ENCODE results near the gene SLN.
"Not testable (repeated sequence)": the region's sequence is repeated elsewhere in the genome, so short reads cannot be mapped to it uniquely, and the experiment has no call there.

Gene SLN

DNA sequence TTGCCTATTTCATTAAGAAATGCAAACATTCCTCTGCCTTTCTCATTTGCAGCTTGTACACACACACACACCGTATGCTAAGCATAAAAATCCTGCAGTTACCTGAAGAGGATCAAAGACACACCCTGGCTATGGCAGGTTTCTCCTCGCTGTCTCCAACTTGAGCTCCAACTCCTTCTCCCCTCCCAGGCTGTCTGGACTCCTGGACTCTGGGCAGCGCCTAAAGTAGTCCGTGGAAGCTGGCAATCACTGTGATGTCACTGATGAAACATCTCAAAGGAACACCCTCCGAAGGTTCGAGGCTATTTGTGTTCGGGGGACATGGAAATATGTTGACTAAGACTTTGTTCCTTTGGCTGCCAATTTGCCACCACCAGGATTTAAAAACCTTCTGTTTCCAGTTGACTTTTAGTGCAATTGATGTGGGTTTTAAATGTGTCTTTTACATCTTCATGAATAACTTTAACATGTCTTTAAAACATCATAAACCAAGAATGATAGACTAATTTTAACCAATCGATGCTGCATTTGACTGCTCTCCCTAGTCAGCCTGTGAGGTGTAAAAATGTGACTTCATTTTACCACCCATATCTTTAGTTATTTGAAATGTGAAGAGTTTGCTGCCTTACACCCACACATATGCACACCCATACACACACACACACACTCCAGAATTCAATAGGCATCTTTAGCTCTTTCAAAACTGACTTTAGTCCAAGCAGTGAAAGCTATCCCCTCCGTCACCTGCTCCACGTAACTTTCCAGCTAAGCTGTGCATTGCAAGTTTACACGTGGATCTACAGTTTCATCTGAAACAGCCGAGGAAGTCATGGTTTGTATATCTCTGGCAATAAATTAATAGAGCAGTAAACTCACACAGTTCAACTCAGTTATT lies at the start of gene SLN:
SLN (minus strand) TSS at position 196 of the 895 bp plus-strand sequence.
- no peak for DNase-seq

DNA sequence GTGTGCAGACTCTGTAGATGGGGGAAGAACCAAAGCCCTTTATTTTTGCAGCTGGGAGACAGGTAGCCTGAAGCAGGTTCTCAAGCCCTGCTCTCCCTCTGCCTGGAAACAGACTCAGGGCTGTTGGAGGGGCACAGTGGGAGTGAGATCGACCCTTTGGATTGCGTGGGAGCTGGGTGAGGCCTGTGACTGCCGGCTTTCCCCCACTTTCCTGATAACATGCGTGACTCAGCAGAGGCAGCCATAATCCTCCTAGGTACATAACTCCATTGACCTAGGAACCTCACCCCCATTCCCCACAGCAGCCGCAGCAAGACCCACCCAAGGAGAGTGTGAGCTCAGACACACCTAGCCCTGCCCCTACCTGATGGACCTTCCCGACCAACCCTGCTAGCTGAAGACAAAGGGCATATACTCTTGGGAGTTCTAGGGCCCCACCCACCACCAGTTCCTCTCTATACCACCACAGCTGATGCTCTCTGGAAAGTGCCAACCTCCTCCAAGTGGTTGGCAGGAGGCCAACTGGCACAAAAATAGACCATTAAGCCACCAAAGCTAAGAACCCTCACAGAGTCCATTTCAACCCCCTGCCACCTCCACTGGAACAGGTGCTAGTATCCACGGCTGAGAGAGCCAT lies 47.0 kb upstream of the SLN start:
- DNase-seq, result not testable (repeated sequence)

DNA sequence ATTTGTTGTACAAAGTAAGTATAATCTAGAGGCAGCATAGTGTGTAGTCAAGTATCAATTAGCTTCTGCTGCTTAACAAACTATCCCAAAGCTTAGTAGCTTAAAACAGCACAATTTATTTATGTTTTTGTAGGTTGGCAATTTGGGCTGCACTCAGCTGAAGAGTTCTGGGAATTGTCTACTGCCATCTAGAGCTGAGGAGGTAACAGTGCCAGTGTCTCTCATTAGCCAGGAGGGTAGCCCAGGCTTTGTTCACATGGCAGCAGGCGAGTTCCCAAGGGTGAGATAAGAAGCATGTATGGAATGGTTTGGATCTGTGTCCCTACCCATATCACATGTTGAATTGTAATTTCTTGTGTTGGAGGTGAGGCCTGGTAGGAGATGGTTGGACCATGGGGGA lies 45.8 kb upstream of the SLN start:
- no peak for DNase-seq

DNA sequence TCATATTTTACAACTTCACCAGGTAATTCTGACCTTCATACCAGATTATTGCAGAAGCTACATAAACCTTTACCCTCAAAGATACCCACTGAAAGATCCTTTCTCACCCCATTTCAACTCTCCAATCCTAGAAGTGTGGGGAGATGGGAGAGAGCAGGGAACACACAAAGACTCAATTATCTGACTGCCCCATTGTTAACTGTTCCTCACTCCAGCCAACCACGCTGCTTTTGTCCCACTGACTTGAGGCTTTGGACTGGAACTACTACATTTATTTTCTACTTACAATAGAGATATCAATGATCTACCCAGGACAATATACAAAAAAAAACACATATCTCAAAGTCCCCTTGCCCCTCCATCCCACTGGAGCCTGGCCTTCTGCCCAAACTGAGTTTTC lies 44.7 kb upstream of the SLN start:
- DNase-seq, result no peak

DNA sequence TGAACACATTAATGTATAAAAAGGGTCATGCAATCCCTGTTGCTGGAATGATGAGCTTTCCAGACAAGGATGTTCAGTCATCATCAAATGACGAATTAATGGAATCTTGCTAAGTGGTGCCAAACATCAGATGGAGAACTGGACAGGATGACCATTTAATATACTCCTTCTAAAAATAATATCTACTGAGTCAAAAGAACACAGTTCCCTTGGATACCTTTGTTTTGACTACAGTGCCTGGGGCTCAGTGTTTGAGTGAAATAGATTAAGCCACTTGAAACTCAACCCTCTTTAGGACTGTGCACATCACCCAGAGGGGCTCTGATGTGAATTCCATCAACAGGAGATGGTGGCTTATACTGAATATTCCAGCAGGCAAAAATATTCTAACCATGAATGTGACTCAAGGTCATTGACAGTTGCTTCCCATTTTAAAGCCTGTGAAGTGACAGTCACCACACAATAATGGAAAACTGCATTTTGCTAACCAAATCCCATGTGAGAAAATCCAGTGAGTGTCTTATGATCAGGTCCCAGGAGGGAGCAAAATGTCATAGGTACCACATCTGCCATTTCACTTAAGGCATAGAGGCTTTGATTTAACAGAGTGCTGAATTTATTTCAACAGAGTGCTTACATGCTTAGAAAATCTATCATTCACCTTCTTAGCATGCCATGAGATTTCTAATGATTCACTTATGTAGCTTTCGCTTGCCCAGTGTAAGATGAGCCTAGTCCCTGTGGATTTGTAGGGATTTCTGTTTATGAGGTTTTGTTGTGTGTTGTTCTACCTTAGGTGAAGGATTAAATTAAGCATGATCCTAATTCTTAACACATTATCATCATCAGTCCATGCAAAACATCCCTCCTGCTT lies 41.3 kb upstream of the SLN start:
- DNase-seq, result no peak

DNA sequence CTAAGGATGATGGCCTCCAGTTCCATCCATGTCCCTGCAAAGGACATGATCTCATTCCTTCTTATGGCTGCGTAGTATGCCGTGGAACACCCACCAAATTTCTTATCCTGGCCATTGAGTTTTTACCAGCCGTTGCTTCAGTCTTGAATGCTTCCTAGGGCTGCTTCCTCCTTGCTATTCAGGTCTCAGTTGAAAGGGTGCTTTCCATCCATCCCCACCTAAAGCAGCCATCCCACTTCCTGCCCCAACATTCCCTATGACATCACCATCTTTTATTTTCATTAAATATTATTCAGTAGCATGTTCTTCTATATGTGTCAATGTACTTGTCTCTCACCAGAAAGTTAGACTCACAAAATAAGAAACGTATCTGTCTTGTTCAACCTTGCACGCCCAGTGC lies 40.7 kb upstream of the SLN start:
- no peak for DNase-seq

DNA sequence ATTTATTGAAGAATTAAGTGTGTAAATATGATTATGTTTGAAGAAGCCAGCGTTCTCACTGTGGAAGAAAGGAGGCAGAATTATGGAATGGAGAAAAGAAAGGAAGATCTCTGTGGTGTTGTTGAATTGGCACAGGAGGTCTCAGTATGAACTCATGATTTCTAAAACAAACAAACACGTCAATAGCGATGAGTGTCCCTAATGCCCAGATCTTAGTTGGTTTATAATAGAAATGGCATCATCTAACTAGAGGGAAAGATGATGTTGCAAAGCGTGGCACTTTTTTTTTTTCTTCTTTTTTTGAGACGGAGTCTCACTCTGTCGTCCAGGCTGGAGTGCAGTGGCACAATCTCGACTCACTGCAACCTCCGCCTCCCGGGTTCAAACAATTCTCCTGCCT lies 39.2 kb upstream of the SLN start:
- DNase-seq, result no peak

DNA sequence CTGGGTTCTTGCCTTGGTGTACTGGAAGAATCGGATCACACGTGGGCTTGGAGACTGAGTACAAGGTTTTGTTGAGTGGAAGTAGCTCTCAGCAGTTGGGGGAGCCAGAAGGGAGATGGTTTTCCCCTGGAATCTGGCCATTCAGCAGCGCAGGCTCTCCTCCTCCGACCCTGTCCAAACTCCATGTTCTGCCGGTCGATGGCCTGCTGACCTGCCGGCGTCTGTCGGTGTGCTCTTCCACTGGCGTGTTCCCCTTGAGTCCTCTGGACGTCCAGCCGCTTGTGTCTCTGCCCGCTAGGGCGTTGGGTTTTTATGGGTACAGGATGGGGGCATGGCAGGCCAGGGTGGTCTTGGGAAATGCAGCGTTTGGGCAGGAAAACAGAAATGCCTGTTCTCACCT lies 38.5 kb upstream of the SLN start:
- no peak for DNase-seq

DNA sequence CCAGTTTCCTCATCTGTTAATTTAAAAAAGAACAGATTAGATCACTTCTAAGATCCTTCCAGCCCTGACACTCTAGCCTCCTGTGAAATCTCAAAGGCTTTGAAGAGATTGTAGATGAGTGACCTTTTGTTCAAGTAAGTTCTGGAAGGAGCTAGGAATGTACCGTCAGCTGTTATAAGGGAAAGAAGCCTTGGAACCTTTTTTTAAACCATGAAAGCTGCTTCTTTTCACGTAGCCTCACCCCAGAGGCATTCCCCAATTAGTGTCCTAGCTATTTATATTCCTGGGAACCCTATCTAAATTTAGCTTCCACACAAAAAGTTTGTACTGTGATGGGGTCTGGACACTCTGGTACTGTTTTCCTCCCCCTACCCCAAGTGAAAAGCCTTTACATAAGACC lies 35.8 kb upstream of the SLN start:
- DNase-seq, result no peak

DNA sequence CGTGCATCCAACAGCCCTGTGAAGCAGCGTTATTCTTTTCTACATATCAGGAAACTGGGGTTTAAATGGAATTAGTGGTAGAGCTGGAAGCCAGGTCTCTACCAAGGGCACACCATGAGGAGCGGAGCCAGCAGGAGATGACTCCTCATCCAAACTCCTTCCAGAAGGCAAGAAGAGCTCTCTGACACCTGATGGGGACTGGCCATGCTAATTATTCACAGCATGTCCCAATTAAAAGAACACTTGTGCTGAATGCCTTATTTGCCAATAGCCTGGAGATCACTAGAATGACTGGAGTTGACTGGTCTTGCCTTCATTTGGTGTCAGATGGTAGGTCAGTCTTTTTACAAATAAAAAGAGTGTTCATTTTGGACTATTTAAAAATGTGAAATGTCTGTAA lies 32.9 kb upstream of the SLN start:
- no peak for DNase-seq

DNA sequence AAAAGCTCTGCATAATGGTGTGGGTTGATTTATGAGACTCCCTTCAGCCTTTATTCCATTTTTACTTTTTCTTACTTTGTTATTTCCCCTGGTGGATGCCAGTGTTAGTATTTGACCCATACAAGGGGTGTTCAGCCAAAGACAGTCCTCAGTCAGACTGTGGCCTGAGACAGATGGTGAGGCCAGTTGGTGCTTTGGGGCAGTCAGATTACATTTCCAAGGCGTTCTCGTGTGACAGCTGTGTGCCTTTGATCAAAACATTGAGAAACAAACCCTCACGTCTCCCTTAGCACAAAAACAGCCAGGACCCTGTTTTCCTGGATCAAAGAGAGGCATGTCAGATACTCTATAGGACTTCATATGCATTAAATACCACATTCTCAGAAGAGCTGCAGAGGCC lies 31.3 kb upstream of the SLN start:
- no peak for DNase-seq

DNA sequence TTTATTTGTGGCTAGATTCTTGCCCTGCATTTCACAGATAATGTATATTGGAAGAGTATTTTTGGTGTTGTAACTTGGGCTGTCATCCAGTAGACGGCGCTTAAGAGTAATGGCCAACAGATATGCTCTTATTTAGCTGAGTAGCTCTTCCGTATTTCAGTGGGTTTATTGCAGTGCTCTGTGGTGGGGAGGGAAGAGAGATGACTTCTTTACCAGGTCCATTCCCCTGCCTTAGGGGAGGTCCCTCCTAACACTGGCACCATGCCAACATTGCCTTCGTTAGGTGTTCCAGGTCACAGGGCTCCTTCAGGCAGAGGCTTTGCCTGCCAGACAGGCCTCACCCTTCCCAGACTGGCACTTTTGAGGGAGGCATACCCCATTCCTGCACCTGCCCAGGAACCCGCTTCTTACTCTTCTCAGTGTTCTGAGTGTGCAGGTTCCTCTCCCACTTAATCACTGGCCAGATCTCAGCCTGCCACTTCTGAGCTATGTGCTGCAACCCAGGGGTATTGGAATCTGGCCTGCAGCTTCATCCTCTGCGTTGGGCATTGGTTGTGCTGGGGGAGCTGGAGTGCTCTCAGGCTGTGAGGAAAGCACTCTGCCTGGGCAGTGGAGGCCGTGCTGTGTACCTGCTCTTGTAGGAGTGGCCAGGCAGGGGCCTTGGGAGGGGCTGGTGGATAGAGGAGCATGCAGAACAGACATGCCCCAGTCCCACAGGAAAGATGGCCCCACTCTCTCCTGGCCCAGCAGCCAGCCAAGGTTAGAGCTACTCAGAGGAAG lies 29.4 kb upstream of the SLN start:
- DNase-seq, result peak; percentile 60

DNA sequence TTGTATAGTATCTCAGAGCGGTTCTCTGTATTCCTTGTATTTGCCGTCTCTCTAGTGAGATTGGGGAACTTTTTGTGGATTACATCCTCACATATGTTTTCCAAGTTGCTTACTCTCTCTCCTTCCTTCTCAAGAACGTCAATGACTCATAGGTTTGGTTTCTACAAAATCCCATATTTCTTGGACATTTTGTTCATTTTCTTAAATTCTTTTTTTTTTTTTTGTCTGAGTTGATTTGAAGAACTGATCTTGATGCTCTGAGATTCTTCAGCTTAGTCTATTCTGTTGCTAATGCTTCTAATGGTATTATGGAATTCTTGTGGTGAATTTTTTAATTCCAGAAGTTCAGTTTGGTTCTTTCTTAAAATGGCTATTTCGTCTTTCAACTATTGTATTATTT lies 28.4 kb upstream of the SLN start:
- no peak for DNase-seq

DNA sequence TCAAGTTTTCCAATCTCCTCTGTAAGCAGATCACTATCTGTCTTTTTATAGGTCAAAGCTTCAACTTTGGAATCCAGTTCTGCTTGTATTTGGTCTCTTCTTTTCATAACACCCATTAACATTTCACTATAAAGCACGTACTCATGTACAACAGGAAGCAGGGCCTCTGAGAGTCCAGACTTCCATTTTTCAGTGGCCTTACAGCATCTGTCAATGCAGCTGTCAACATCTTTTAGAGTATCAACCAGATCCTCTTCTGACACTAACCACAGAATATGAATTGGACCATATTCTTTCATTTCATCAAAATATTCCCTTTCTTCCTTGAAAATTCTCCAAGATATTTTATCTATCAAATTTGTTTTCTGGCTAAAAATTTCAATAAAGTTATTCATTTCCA lies 24.7 kb upstream of the SLN start:
- DNase-seq, result no peak

DNA sequence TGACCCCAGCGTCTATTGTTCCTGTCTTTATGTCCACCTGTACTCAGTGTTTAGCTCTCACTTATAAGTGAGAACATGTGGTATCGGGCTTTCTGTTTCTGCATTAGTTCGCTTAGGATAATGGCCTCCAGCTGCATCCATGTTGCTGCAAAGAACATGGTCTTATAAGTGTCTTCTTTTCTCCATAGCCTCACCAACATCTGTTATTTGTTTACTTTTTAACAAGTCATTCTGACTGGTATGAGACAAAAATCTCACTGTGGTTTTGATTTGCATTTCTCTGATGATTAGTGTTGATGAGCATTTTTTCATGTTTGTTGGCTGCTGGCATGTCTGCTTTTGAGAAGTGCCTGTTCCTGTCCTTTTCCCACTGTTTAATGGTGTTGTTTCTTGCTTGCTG lies 21.7 kb upstream of the SLN start:
- DNase-seq, result no peak

DNA sequence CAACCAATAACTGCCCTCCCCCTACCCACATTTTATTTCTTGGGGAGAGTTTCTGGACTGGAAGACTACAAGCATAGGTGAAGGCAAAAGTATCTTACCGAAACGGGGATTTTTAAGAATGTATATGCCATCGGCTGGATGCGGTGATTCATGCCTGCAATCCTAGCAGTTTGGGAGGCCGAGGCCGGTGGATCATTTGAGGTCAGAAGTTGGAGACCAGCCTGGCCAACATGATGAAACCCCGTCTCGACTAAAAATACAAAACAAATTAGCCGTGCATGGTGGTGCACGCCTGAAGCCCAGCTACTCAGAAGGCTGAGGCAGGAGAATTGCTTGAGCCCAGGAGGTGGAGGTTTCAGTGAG lies 20.8 kb upstream of the SLN start:
- DNase-seq, result no peak

DNA sequence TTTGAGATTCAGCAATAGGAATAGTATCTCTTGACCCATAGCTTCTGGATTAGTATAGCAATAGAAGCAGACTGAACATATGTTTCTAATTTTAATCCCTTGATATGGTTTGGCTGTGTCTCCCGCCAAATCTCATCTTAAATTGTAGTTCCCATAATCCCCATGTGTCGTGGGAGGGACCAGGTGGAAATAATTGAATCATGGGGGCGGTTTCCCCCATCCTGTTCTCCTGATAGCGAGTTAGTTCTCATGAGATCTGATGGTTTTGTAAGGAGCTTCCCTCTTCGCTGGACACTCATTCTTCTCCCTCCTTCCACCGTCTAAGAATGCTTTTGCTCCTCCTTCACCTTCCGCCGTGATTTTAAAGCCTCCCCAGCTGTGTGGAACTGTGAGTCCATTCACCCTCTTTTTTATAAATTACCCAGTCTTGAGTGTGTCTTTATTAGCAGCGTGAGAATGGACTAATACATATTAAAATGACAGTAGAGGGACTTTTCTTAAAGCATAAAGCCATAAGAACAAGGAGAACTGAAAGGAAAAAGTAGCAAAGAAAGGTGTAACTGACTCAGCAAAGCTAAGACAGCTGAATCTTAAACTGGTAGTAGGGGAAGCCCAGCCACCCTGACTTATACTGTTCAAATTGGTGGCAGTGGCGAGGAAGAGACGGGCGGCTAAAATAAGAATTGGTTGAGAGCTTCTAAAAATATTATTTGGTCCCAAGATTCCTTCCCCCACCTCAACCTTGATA lies 20.3 kb upstream of the SLN start:
- no peak for DNase-seq

DNA sequence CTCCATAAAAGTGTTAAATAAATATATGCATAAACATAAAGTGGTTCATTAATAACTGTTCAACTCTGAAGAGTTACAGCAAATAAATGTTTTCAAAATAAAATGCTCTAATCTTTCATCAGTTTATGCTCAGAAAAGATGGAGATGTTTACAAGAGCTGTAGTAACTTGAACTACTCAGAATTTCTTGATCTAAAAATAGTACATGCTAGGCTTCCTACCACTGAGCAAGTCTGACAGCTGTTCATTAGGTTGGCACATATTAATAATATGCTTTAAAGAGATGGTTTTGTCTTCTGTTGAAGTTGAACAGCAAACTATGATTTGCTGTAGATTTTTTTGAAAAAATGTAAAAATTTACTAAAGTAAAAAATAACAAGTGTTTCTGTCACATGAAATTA lies 10.8 kb upstream of the SLN start:
- DNase-seq, result no peak

DNA sequence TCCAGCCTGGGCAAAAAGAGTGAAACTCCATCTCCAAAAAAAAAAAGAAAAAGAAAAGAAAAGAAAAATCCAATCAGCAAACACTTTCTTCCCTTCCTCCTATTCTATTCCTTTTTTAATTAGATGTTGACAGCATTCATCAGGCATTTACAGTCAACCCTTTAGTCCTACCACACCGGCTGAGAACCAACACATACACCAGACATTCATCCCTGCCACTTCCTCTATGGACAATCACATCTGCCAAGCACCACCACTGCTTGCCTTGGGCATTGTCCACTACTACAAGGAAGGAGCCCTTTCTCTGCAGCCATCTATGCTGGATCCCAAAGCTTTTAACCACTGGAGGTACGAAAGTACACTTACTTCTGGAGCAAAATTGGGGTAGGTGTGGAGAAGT lies 9.4 kb upstream of the SLN start:
- DNase-seq, result no peak

DNA sequence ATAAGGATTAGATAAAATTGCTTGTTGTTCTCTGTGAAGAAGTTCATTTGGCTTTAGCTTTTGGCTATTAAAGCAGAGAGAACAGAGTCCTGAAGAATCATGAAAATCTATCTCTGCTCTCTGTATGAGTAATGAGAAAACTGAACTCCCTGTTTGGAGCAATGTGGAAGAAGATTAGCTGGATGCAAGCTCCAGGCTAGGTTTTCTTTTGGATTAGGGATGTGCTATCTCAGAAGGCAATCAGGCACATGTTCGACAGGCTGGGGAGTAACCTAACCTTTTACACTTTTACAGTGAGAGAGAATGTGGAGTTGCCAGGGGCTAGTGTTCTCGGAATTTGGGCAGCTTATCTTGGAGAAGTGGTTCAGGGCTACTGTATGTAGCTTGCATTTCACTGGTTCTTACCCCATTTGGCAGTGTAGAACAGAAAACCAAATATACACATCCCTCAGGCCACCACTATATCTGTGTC lies 8.5 kb upstream of the SLN start:
- no peak for DNase-seq

DNA sequence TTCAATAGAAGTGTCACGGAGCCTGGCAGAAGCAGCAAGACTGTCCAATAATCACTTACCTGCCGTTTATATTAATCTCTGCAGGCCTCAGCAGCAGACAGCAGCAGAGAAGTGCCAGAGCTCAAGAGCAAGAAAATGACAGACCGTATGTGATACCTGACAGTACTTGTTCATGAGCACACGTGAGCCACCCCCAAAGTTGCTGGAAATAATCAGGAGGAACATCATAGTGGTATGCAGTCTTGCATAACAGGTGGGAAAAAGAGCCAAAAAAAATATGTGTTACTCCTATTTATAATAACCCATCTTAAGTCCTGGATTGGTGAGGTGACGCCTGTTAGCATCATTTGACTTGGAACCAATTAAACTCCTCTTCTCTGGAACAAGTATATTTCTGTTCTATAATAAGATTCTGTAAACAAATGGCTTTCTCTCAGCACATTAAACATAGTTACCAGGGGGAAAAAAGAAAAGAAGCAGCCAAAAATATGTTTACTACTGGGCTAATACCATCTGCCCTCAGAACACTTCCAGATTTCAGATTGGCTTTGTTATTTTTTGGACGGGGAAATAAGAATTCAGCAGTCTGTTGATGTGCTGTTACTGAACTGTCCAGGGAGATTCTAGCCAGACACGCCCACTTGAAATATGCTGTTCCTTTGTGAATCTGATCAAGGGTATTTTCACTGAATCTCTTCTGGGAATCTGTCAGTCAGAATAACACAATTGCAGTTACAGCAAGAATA lies 7.9 kb upstream of the SLN start:
- no peak for DNase-seq

Data from suppressor macrophage treated with lipopolysaccharide for 4 hours (primary cell).